T-cell (primary cell): ENCODE data around the gene ZNF737. TPM values are rescaled to one million over a fixed set of nuclear protein-coding genes. Genes with fewer than 3 reads are reported as not detected.
A peak's percentile ranks its signal among the peaks of the same experiment; 100 is the strongest.
"Not testable (repeated sequence)": the region's sequence is repeated elsewhere in the genome, so short reads cannot be mapped to it uniquely, and the experiment has no call there.

ENCODE experiments used
- ATAC-seq, 4 experiments: fragments of 200-7000 bp in 3 of 4; fragments of 150-1000 bp in 1 of 4; cut with Tn5 transposase; replicated peaks in 1 of 4; 1 replicate in 3 of 4; 2 replicates in 1 of 4; pipeline ENCODE4 v1.10.0; 2021; ENCODE audit warnings: moderate library complexity in 3 of 4, mild to moderate bottlenecking in 2 of 4, moderate number of reproducible peaks in 1 of 4
- CTCF ChIA-PET, 2 donors: fragments of 300-600 bp; sonication (Branson Sonifier 250); formaldehyde crosslinking; loops; one replicate each; lab custom pipeline; 2022; ENCODE audit warnings: antibody characterized with exemption in 2 of 2; lab: Charles Lee
- POLR2A ChIA-PET, 2 donors: fragments of 300-600 bp; sonication (Branson Sonifier 250); formaldehyde crosslinking; loops; one replicate each; lab custom pipeline; 2022; ENCODE audit warnings: antibody characterized with exemption in 2 of 2; lab: Charles Lee
- DNase-seq, 35 experiments: peaks; one replicate each; pipeline versions ENCODE4 v3.0.0 to v3.0.0-alpha.2; 2013 to 2023
- H3K27ac ChIP-seq: one replicate; pipeline ENCODE4 v1.5.1; 2013; ENCODE audit warnings: low read length
- H3K27me3 ChIP-seq, 2 experiments: replicated peaks in 1 of 2; 1 replicate in 1 of 2; 2 replicates in 1 of 2; pipeline versions ENCODE4 v1.6.1 to v1.7.0; 2013; ENCODE audit warnings: low read length in 1 of 2, mixed read lengths in 1 of 2; ENCODE audit not compliant: control insufficient read depth in 2 of 2, insufficient read depth in 2 of 2; ENCODE audit errors: extremely low read depth in 1 of 2
- H3K36me3 ChIP-seq, 2 donors: 1 replicate in 1 of 2; 2 replicates in 1 of 2; pipeline versions ENCODE4 v1.6.1 to v1.7.0; 2013; ENCODE audit warnings: low read length in 1 of 2; ENCODE audit not compliant: control insufficient read depth in 2 of 2, insufficient read depth in 1 of 2; ENCODE audit errors: extremely low read depth in 1 of 2
- H3K4me1 ChIP-seq, 2 experiments: 1 replicate in 1 of 2; 2 replicates in 1 of 2; pipeline versions ENCODE4 v1.6.1 to v1.7.0; 2013; ENCODE audit warnings: low read length in 2 of 2, mixed read lengths in 1 of 2; ENCODE audit not compliant: insufficient read depth in 2 of 2, control insufficient read depth in 1 of 2; ENCODE audit errors: extremely low read depth in 1 of 2
- H3K4me3 ChIP-seq, 2 donors: 1 replicate in 1 of 2; 2 replicates in 1 of 2; pipeline versions ENCODE4 v1.5.1 to v1.7.0; 2013; ENCODE audit warnings: mild to moderate bottlenecking in 2 of 2, low read length in 1 of 2, moderate library complexity in 1 of 2; ENCODE audit not compliant: control insufficient read depth in 1 of 2; ENCODE audit errors: extremely low read depth in 1 of 2
- H3K9me3 ChIP-seq: 2 replicates; pipeline ENCODE4 v1.7.0; 2013
- H3K27ac Mint-ChIP-seq, 2 donors: one replicate each; pipeline ENCODE4 v1.8.0; 2020 to 2021; ENCODE audit warnings: mild to moderate bottlenecking in 2 of 2, mixed read lengths in 2 of 2
- H3K27me3 Mint-ChIP-seq, 2 donors: one replicate each; pipeline ENCODE4 v1.8.0; 2021 to 2022; ENCODE audit warnings: mixed read lengths in 2 of 2
- H3K36me3 Mint-ChIP-seq: one replicate; pipeline ENCODE4 v1.8.0; 2021; ENCODE audit warnings: mixed read lengths
- H3K4me1 Mint-ChIP-seq, 3 donors: one replicate each; pipeline ENCODE4 v1.8.0; 2020 to 2022; ENCODE audit warnings: mixed read lengths in 3 of 3, mild to moderate bottlenecking in 1 of 3
- H3K4me3 Mint-ChIP-seq, 3 donors: one replicate each; pipeline ENCODE4 v1.8.0; 2020 to 2022; ENCODE audit warnings: mild to moderate bottlenecking in 3 of 3, mixed read lengths in 3 of 3, moderate library complexity in 3 of 3
- H3K9me3 Mint-ChIP-seq, 3 donors: one replicate each; pipeline ENCODE4 v1.8.0; 2020 to 2022; ENCODE audit warnings: mixed read lengths in 3 of 3
- WGBS: methylation state at CpG from one replicate; pipeline ENCODE4 v1.1.5; 2013; ENCODE audit warnings: missing lambda C conversion rate; ENCODE audit not compliant: insufficient coverage; 5-methylcytosine and 5-hydroxymethylcytosine counted together
- total RNA-seq, 35 experiments: library from RNA in 6 of 35; stranded (reverse) in 6 of 35; fragments of 120-200 nt in 1 of 35; gene quantifications; one replicate each; pipeline versions ENCODE4 v1.2.1 to v1.2.4 and lab custom pipeline; 2013 to 2026

Gene ZNF737
- total RNA-seq, 5 donors from 2014 or later (not counting 1 experiment from before 2014, with no cell fraction given): 17.9 to 35.1 (median 32.5) TPM

DNA sequence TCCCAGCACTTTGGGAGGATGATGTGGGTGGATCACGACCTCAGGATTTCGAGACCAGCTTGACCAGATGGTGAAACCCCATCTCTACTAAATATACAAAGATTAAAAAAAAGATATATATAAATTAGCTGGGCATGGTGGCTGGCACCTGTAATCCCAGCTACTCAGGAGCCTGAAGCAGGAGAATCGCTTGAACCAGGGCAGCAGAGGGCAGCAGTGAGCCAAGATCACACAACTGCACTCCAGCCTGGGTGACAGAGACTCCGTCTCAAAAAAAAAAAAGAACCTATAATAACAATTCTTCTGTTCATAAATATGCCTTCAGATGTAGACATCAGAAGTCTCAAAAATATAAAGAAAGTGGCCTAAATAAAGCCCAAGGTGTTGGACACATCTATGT, 7.6 kb downstream of the ZNF737 start:
- H3K4me3 ChIP-seq: no peak overlapping the region
- Mint-ChIP-seq H3K27me3 (no peaks in the 10 kb centered on the region), H3K36me3 (peaks cover 87% of the 10 kb centered on the region), H3K4me3 (no peak overlapping the region), H3K4me1 (peaks cover 7 to 28% (median 19%) of the 10 kb centered on the region in 3 donors), H3K27ac (no peak overlapping the region), H3K9me3 (peaks cover 16 to 52% (median 40%) of the 10 kb centered on the region in 3 donors)
- no peak overlapping the region for H3K27ac ChIP-seq
- POLR2A ChIA-PET: no interaction called here
- peaks cover 10% of the 10 kb centered on the region for H3K9me3 ChIP-seq
- H3K4me1 ChIP-seq: peaks cover 0 to 1% of the 10 kb centered on the region in 2 experiments
- no peaks in the 10 kb centered on the region for H3K27me3 ChIP-seq
- WGBS: no CpG with 5 or more reads among the region's 4 CpGs
- DNase-seq: no peak
- H3K36me3 ChIP-seq: peaks cover 0 to 29% of the 10 kb centered on the region in 2 donors
- CTCF ChIA-PET: no interaction called here
- no peak for ATAC-seq

DNA sequence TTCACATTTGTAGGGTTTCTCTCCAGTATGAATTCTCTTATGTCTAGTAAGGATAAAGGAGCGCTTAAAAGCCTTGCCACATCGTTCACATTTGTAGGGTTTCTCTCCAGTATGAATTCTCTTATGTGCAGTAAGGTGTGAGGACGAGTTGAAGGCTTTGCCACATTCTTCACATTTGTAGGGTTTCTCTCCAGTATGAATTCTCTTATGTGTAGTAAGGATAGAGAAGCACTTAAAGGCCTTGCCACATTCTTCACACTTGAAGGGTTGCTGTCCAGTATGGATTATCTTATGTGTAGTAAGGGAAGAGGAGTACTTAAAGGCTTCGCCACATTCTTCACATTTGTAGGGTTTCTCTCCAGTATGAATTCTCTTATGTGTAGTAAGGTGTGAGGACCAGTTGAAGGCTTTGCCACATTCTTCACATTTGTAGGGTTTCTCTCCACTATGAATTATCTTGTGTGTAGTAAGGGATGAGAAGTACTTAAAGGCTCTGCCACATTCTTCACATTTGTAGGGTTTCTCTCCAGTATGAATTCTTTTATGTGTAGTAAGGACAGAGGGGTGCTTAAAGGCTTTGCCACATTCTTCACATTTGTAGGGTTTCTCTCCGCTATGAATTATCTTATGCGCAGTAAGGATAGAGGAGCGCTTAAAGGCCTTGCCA, 20.8 kb downstream of the ZNF737 start:
- H3K4me1 Mint-ChIP-seq, H3K27me3 ChIP-seq, H3K27me3 Mint-ChIP-seq, H3K27ac ChIP-seq, ATAC-seq, H3K4me3 ChIP-seq, H3K27ac Mint-ChIP-seq, H3K4me1 ChIP-seq, DNase-seq, CTCF ChIA-PET: not testable (repeated sequence)
- peaks cover 51% of the 10 kb centered on the region for H3K9me3 ChIP-seq
- WGBS: no CpG with 5 or more reads among the region's 7 CpGs
- peaks cover 13 to 52% (median 36%) of the 10 kb centered on the region in 3 donors for H3K9me3 Mint-ChIP-seq
- H3K36me3 Mint-ChIP-seq: peaks cover 61% of the 10 kb centered on the region
- POLR2A ChIA-PET: interaction anchor here (0.6 to 0.7 kb wide), 3 partner anchors 48 to 779 kb away, joined by 3 read pairs; no protein-coding TSS in a partner anchor
- peaks cover 0 to 46% of the 10 kb centered on the region in 2 donors for H3K36me3 ChIP-seq
- H3K4me3 Mint-ChIP-seq: peak overlapping the region in 1 of 3 donors; percentile 39

DNA sequence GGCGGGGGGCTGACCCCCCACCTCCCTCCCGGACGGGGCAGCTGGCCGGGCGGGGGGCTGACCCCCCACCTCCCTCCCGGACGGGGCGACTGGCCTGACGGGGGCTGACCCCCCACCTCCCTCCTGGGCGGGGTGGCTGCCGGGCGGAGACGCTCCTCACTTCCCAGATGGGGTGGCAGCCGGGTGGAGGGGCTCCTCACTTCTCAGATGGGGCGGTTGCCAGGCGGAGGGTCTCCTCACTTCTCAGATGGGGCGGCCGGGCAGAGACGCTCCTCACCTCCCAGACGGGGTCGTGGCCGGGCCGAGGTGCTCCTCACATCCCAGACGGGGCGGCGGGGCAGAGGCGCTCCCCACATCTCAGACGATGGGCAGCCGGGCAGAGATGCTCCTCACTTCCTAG, 35.3 kb downstream of the ZNF737 start:
- H3K27me3 Mint-ChIP-seq, CTCF ChIA-PET, H3K4me1 Mint-ChIP-seq, H3K4me1 ChIP-seq, POLR2A ChIA-PET, DNase-seq, H3K36me3 ChIP-seq, H3K27ac ChIP-seq, ATAC-seq, H3K27me3 ChIP-seq, H3K4me3 ChIP-seq, H3K27ac Mint-ChIP-seq, H3K4me3 Mint-ChIP-seq: not testable (repeated sequence)
- WGBS: 97% methylated on average over 6 of the region's 29 CpGs
- Mint-ChIP-seq H3K36me3 (peaks cover 31% of the 10 kb centered on the region), H3K9me3 (peaks cover 8 to 34% (median 33%) of the 10 kb centered on the region in 3 donors)
- peaks cover 25% of the 10 kb centered on the region for H3K9me3 ChIP-seq

DNA sequence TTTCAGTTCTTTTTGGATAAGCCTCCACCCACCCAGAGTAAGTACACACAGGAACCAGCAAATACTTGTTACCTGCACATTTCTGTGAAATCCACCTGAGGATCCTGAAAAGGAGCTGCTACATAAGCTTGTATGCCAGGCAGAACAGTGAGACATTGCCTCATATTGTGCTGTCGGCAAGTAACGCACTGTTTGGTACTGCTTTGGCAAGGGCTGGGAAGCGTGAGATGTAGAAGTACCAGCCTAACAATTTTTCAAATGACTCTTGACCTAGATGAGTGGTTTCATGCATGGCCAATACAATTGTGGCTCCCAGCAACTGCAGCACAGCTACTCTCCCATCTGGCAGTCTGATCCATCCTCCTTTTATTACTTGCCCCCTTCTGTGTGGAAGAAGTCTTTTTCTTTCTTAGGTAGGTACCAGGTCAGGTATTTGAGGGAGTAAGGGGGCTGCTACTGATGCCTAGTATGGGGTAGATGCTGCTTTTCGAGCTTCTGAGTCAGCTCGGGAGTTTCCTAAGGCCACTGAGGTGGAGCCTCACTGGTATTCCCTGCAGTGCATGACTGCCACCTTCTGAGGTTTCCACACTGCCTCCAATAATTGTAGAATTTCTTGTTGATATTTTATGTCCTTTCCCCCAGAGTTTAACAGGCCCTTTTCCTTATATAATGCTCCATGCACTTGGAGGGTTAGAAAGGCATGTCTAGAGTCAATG, 52.2 kb downstream of the ZNF737 start:
- peaks cover 30 to 56% (median 39%) of the 10 kb centered on the region in 3 donors for H3K9me3 Mint-ChIP-seq
- H3K36me3 Mint-ChIP-seq: peaks cover 5% of the 10 kb centered on the region
- Histone ChIP-seq H3K4me1 (no peaks in the 10 kb centered on the region), H3K27ac (no peak overlapping the region), H3K9me3 (no peaks in the 10 kb centered on the region), H3K27me3 (no peaks in the 10 kb centered on the region), H3K4me3 (no peak overlapping the region), H3K36me3 (no peaks in the 10 kb centered on the region)
- H3K4me1 Mint-ChIP-seq: peaks cover 0 to 2% (median 0%) of the 10 kb centered on the region in 3 donors
- ATAC-seq (no peak), DNase-seq (peak in 3 of 35 experiments; percentile 4 to 18 (median 13))
- H3K27me3 Mint-ChIP-seq: no peaks in the 10 kb centered on the region
- ChIA-PET CTCF (no interaction called here), POLR2A (no interaction called here)
- no peak overlapping the region for H3K4me3 Mint-ChIP-seq
- no peak overlapping the region for H3K27ac Mint-ChIP-seq
- WGBS: 100% methylated on average over 2 of the region's 5 CpGs

DNA sequence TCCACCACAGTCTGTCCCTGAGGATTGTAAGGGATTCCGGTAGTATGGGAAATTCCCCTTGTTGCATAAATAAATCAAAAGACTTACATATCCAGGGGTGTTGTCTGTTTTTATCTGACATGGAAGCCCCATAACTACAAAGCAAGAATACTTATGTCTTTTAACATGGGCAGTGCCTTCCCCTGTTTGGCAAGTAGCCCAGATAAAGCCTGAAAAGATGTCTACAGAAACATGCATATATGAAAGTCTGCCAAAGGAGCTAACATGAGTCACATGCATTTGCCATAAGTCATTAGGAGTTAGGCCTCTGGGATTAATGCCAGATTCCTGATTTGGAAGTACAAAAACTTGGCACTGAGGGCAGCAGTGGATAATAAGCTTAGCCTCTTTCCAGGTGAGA, 62.1 kb downstream of the ZNF737 start:
- ATAC-seq (no peak), DNase-seq (no peak)
- H3K36me3 Mint-ChIP-seq: peaks cover under 1% of the 10 kb centered on the region
- no peak overlapping the region for H3K27ac Mint-ChIP-seq
- peaks cover 5% of the 10 kb centered on the region for H3K9me3 ChIP-seq
- H3K36me3 ChIP-seq: no peaks in the 10 kb centered on the region
- CTCF ChIA-PET: no interaction called here
- H3K27me3 Mint-ChIP-seq: no peaks in the 10 kb centered on the region
- H3K4me3 ChIP-seq: no peak overlapping the region
- no peaks in the 10 kb centered on the region for H3K4me1 Mint-ChIP-seq
- H3K9me3 Mint-ChIP-seq: peaks cover 30 to 75% (median 46%) of the 10 kb centered on the region in 3 donors
- POLR2A ChIA-PET: no interaction called here
- H3K27me3 ChIP-seq: no peaks in the 10 kb centered on the region
- no peak overlapping the region for H3K27ac ChIP-seq
- no CpG with 5 or more reads among the region's 1 CpG for WGBS
- no peak overlapping the region for H3K4me3 Mint-ChIP-seq
- no peaks in the 10 kb centered on the region for H3K4me1 ChIP-seq
